C4-2B (cell line): ENCODE results near the gene ETS1.

Source experiments
- CTCF ChIP-seq: fragments of 450-650 bp; conservative IDR thresholded peaks from 2 replicates; pipeline ENCODE4 v1.5.1; 2017; ENCODE audit warnings: mild to moderate bottlenecking
- ZFX ChIP-seq: fragments of 450-650 bp; IDR thresholded peaks from 2 replicates; pipeline ENCODE4 v1.6.1; 2017

DNA sequence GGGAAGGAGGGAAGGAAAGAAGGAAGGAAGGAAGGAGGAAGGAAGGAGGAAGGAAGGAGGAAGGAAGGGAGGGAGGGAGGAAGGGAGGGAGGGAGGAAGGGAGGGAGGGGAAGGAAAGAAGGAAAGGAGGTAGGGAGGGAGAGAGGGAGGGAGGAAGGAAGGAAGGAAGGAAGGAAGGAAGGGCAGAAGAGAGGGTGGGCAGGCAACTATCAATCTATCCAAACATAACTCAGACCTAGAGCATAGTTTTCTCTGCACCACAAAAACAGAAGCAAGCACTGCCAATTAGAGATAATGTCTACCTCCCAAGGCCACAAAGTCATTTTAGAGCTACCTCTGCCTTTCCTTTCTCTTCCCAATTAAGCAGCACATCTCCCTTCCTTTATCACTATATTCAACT lies 109.1 kb downstream of the ETS1 start:
- no peak for TF ChIP-seq CTCF
- no peak for TF ChIP-seq ZFX
